Right lobe of liver (tissue), 4 donors: ENCODE data around the gene KLHL6.

ENCODE experiments used
- POLR2A ChIP-seq: fragments of 450-650 bp; IDR thresholded peaks from one replicate; pipeline ENCODE4 v1.6.1; 2017; ENCODE audit warnings: antibody characterized with exemption, mild to moderate bottlenecking
- TF ChIP-seq, protein P1 (sequence below), 4 donors: fragments of 200-600 bp in 3 of 4; fragments of 450-650 bp in 1 of 4; IDR thresholded peaks; one replicate each; pipeline versions ENCODE4 v1.5.1 to v1.8.0; 2016 to 2022; ENCODE audit warnings: antibody characterized with exemption in 4 of 4, mild to moderate bottlenecking in 2 of 4
- donor health status: DM: no; HTN: no; CAD: no.
- donor health status: DM: no; HTN: no; CAD: no.
- donor health status: DM: no; HTN: yes; CAD: no.

DNA sequence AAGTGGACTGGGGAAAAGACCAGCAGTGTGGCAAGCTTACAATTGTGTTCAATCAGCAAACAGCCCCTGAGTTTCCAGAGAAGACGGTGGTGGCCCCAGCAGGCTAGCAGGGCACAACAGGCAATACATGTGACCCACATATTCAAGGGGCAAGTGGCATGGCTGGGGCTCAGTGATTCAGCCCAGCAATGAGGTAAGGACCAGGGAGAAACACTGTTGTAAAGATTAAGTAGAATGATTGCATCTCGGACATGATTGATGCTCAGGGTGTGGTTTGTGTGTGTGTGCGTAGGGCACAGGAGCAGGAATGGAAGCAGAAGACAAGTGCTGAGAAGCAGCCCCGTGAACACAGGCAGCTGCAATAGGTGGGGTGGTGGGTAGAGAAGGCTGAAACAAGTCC is 37.9 kb downstream of the KLHL6 start:
- TF ChIP-seq, protein P1, sequence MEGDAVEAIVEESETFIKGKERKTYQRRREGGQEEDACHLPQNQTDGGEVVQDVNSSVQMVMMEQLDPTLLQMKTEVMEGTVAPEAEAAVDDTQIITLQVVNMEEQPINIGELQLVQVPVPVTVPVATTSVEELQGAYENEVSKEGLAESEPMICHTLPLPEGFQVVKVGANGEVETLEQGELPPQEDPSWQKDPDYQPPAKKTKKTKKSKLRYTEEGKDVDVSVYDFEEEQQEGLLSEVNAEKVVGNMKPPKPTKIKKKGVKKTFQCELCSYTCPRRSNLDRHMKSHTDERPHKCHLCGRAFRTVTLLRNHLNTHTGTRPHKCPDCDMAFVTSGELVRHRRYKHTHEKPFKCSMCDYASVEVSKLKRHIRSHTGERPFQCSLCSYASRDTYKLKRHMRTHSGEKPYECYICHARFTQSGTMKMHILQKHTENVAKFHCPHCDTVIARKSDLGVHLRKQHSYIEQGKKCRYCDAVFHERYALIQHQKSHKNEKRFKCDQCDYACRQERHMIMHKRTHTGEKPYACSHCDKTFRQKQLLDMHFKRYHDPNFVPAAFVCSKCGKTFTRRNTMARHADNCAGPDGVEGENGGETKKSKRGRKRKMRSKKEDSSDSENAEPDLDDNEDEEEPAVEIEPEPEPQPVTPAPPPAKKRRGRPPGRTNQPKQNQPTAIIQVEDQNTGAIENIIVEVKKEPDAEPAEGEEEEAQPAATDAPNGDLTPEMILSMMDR (IDR thresholded peaks at IDR 0.05) = no peak
- no peak for TF ChIP-seq POLR2A
